CD14-positive monocyte (primary cell): Measurements from ENCODE around the gene CNOT6. TPM values are rescaled to one million over a fixed set of nuclear protein-coding genes. Genes with fewer than 3 reads are reported as not detected.

Experiments used
- DNase-seq, 3 donors: peaks; one replicate each; pipeline ENCODE4 v3.0.0-alpha.2; 2011 to 2022
- H2AFZ ChIP-seq: 2 replicates; pipeline ENCODE4 v1.6.0; 2012; ENCODE audit warnings: mild to moderate bottlenecking, low read depth, low read length, inconsistent platforms; ENCODE audit not compliant: insufficient read depth, poor library complexity, severe bottlenecking
- H3K27ac ChIP-seq, 2 donors: 1 replicate in 1 of 2; 2 replicates in 1 of 2; pipeline ENCODE4 v1.5.1; 2012 to 2013; ENCODE audit warnings: low read length in 2 of 2, control low read depth in 1 of 2, inconsistent platforms in 1 of 2, low read depth in 1 of 2, mild to moderate bottlenecking in 1 of 2
- H3K27me3 ChIP-seq, 2 donors: one replicate each; pipeline versions ENCODE4 v1.6.0 to v1.6.1; 2011 to 2013; ENCODE audit warnings: low read length in 2 of 2; ENCODE audit not compliant: control insufficient read depth in 2 of 2, insufficient read depth in 2 of 2
- H3K36me3 ChIP-seq, 2 donors: replicated peaks in 1 of 2; 1 replicate in 1 of 2; 2 replicates in 1 of 2; pipeline versions ENCODE4 v1.5.1 to v1.6.1; 2012 to 2013; ENCODE audit warnings: low read length in 2 of 2, control low read depth in 1 of 2, inconsistent platforms in 1 of 2, mild to moderate bottlenecking in 1 of 2; ENCODE audit not compliant: insufficient read depth in 2 of 2, control insufficient read depth in 1 of 2
- H3K4me1 ChIP-seq, 2 donors: 1 replicate in 1 of 2; 2 replicates in 1 of 2; pipeline versions ENCODE4 v1.5.1 to v1.6.1; 2012 to 2013; ENCODE audit warnings: low read length in 2 of 2, control low read depth in 1 of 2, inconsistent platforms in 1 of 2, mild to moderate bottlenecking in 1 of 2, moderate library complexity in 1 of 2; ENCODE audit not compliant: insufficient read depth in 2 of 2, control insufficient read depth in 1 of 2
- H3K4me2 ChIP-seq: replicated peaks from 2 replicates; pipeline ENCODE3; 2012; ENCODE audit warnings: low read length, moderate library complexity, mild to moderate bottlenecking; ENCODE audit not compliant: poor library complexity, severe bottlenecking; ENCODE audit errors: extremely low read depth
- H3K4me3 ChIP-seq, 3 experiments: fragments of 200-600 bp in 1 of 3; sonication (generic) in 1 of 3; replicated peaks in 1 of 3; 1 replicate in 2 of 3; 2 replicates in 1 of 3; pipeline ENCODE4 v1.5.1; 2011 to 2013; ENCODE audit warnings: low read length in 3 of 3, mild to moderate bottlenecking in 3 of 3, control low read depth in 2 of 3, low read depth in 2 of 3, inconsistent platforms in 1 of 3, moderate library complexity in 1 of 3
- H3K79me2 ChIP-seq: 2 replicates; pipeline ENCODE4 v1.6.0; 2012; ENCODE audit warnings: mild to moderate bottlenecking, control low read depth, inconsistent platforms, low read length, moderate library complexity; ENCODE audit not compliant: insufficient read depth
- H3K9ac ChIP-seq: 2 replicates; pipeline ENCODE4 v1.6.0; 2017; ENCODE audit warnings: low read length, mild to moderate bottlenecking; ENCODE audit not compliant: insufficient read depth, poor library complexity, severe bottlenecking
- H3K9me3 ChIP-seq, 2 donors: replicated peaks in 1 of 2; 1 replicate in 1 of 2; 2 replicates in 1 of 2; pipeline versions ENCODE4 v1.5.1 to v1.6.1; 2012 to 2013; ENCODE audit warnings: low read length in 2 of 2, control low read depth in 1 of 2; ENCODE audit not compliant: control insufficient read depth in 1 of 2, insufficient read depth in 1 of 2
- H4K20me1 ChIP-seq: 2 replicates; pipeline ENCODE4 v1.6.0; 2012; ENCODE audit warnings: mild to moderate bottlenecking, low read length, control low read depth, moderate library complexity; ENCODE audit not compliant: insufficient read depth
- H3K27ac Mint-ChIP-seq, 7 donors: one replicate each; pipeline ENCODE4 v1.8.0; 2020; ENCODE audit warnings: mild to moderate bottlenecking in 7 of 7, mixed read lengths in 7 of 7, moderate library complexity in 6 of 7, inconsistent platforms in 2 of 7
- H3K27me3 Mint-ChIP-seq, 3 donors: one replicate each; pipeline ENCODE4 v1.8.0; 2021 to 2022; ENCODE audit warnings: low read depth in 3 of 3, mild to moderate bottlenecking in 3 of 3, mixed read lengths in 3 of 3, moderate library complexity in 3 of 3, inconsistent platforms in 1 of 3
- H3K36me3 Mint-ChIP-seq, 2 donors: one replicate each; pipeline ENCODE4 v1.8.0; 2020; ENCODE audit warnings: mixed read lengths in 2 of 2, inconsistent platforms in 1 of 2, mild to moderate bottlenecking in 1 of 2
- H3K4me1 Mint-ChIP-seq: one replicate; pipeline ENCODE4 v1.8.0; 2020; ENCODE audit warnings: mild to moderate bottlenecking, mixed read lengths
- H3K4me3 Mint-ChIP-seq, 2 donors: one replicate each; pipeline ENCODE4 v1.8.0; 2020; ENCODE audit warnings: mild to moderate bottlenecking in 2 of 2, mixed read lengths in 2 of 2, moderate library complexity in 1 of 2
- H3K9me3 Mint-ChIP-seq, 7 donors: one replicate each; pipeline ENCODE4 v1.8.0; 2020 to 2022; ENCODE audit warnings: mixed read lengths in 7 of 7, mild to moderate bottlenecking in 6 of 7, moderate library complexity in 6 of 7, inconsistent platforms in 2 of 7
- CTCF ChIP-seq: fragments of 200-600 bp; IDR thresholded peaks from one replicate; pipeline ENCODE4 v1.8.0; 2022; ENCODE audit warnings: antibody characterized with exemption, mild to moderate bottlenecking
- WGBS: methylation state at CpG from one replicate; pipeline ENCODE4 v1.1.5; 2013; ENCODE audit warnings: missing lambda C conversion rate; ENCODE audit not compliant: insufficient coverage; 5-methylcytosine and 5-hydroxymethylcytosine counted together
- intact Hi-C, 2 donors: fragments of 100-400 bp; cut with micrococcal nuclease; formaldehyde crosslinking; loops; one replicate each; pipeline versions ENCODE4 v1.15.0 to v1.15.1; 2023
- polyA plus RNA-seq, 3 donors: library from polyadenylated mRNA; depleted of rRNA in 1 of 3; unstranded in 2 of 3; stranded (reverse) in 1 of 3; fragments of 300-500 nt in 2 of 3; fragments of >200 nt in 1 of 3; fragmentation: Illumina TruSeq in 2 of 3; gene quantifications; 1 replicate in 2 of 3; 2 replicates in 1 of 3; pipeline ENCODE4 v1.2.3, GENCODE V29; 2012 to 2021

CNOT6 gene
- polyA plus RNA-seq, 3 donors: 4.8 to 9.5 (median 7.7) TPM

GRCh38 chr5:180487556-180487955 is 6.6 kb upstream of the CNOT6 start:
- Histone ChIP-seq H3K4me2 (no peak overlapping the region), H3K79me2 (no peaks in the 10 kb centered on the region), H3K27me3 (no peaks in the 10 kb centered on the region), H3K9me3 (no peaks in the 10 kb centered on the region), H3K27ac (no peak overlapping the region), H4K20me1 (no peaks in the 10 kb centered on the region), H3K4me1 (no peaks in the 10 kb centered on the region), H3K9ac (no peak overlapping the region), H2AFZ (no peak overlapping the region), H3K36me3 (no peaks in the 10 kb centered on the region), H3K4me3 (no peak overlapping the region)
- no peaks in the 10 kb centered on the region for H3K4me1 Mint-ChIP-seq
- no peak overlapping the region for H3K4me3 Mint-ChIP-seq
- TF ChIP-seq CTCF: no peak
- peaks cover 0 to 4% (median 0%) of the 10 kb centered on the region in 3 donors for H3K27me3 Mint-ChIP-seq
- DNase-seq: no peak
- intact Hi-C loops: no loop called here
- 100% methylated on average over 3 of the region's 5 CpGs for WGBS
- peaks cover 0 to 6% (median 1%) of the 10 kb centered on the region in 7 donors for H3K9me3 Mint-ChIP-seq
- no peaks in the 10 kb centered on the region for H3K36me3 Mint-ChIP-seq
- H3K27ac Mint-ChIP-seq: no peak overlapping the region

- peaks cover 15% of the 10 kb centered on the region for H4K20me1 ChIP-seq
- no peak overlapping the region for H3K4me2 ChIP-seq
- Mint-ChIP-seq H3K27ac (peak overlapping the region in 1 of 7 donors; percentile 31), H3K4me1 (peaks cover 22% of the 10 kb centered on the region), H3K27me3 (no peaks in the 10 kb centered on the region), H3K4me3 (no peak overlapping the region), H3K36me3 (peaks cover 3 to 7% of the 10 kb centered on the region in 2 donors), H3K9me3 (peaks cover 0 to 5% (median 0%) of the 10 kb centered on the region in 7 donors)
- H2AFZ ChIP-seq: peak overlapping the region; percentile 6
- H3K27ac ChIP-seq: no peak overlapping the region
- no peak for TF ChIP-seq CTCF
- no peak overlapping the region for H3K9ac ChIP-seq
- H3K4me3 ChIP-seq: no peak overlapping the region
- intact Hi-C loops: loop anchor here (10.0 kb wide), 2 partner anchors 197 to 753 kb away; partner anchors contain the start of genes MAPK9 (in 2 of the 2) and RACK1 (in 1 of the 2)
- H3K27me3 ChIP-seq: no peaks in the 10 kb centered on the region
- H3K4me1 ChIP-seq: peaks cover 18 to 20% of the 10 kb centered on the region in 2 donors
- no CpG with 5 or more reads among the region's 7 CpGs for whole genome bisulfite sequencing
- H3K9me3 ChIP-seq: no peaks in the 10 kb centered on the region
- no peak for DNase-seq
- peaks cover 21% of the 10 kb centered on the region for H3K79me2 ChIP-seq
- peaks cover 0 to 5% of the 10 kb centered on the region in 2 donors for H3K36me3 ChIP-seq
Observed at GRCh38 chr5:180491496-180491895, 2.7 kb upstream of the CNOT6 start.
